ENCODE data around the gene SLAMF1.

Gene SLAMF1

DNA sequence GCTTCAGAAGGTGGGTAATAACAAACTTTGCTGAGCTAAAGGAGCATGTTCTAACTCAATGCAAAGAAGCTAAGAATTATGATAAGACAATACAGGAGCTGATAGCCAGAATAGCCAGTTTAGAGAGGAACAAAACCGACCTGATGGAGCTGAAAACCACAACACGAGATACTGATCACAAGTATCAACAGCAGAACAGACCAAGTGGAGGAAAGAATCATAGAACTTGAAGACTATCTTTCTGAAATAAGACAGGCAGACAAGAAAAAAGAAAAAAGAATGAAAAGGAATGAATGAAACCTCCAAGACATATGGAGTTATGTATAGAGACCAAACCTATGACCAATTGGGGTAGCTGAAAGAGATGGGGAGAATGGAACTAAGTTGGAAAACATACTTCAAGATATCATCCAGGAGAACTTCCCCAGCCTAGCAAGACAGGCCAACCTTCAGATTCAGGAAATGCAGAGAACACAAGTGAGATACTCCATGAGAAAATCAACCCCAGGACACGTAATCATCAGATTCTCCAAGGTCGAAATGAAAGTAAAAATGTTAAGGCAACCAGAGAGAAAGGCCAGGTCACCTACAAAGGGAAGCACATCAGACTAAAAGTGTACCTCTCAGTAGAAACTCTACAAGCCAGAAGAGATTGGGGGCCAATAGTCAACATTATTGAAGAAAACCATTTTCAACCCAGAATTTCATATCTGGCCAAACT lies 88.0 kb downstream of the SLAMF1 start:
- no peak for DNase-seq
